VCaP (cell line): Measurements from ENCODE around the gene RPL7A.

ENCODE experiments used
- H3K27ac ChIP-seq: fragments of 450-650 bp; 2 replicates; pipeline ENCODE4 v1.5.1; 2017
- TF ChIP-seq, protein P1 (sequence below): fragments of 450-650 bp; conservative IDR thresholded peaks from 2 replicates; pipeline ENCODE4 v1.5.1; 2017; ENCODE audit warnings: mild to moderate bottlenecking, moderate library complexity

The RPL7A gene

DNA sequence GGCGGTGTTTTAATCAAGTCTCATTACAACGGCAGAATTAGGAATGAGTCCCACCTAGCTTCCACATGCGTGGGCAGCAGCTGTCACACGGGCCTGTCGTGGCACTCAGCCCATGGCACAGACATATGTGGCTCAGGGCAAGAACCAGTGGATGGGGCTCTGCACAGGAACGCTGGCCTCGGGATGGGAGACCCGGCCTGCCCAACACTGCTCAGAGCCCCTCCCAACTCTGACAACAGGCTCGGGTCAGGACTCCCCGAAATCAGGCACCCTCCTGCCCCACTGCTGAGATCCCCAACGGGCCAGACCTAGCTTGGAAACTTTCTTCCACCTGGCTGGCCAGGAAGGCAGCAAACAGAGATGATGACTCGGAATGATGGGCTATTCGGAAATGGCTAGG, 7.1 kb upstream of the RPL7A start:
- H3K27ac ChIP-seq: no peak overlapping the region
- TF ChIP-seq, protein P1, sequence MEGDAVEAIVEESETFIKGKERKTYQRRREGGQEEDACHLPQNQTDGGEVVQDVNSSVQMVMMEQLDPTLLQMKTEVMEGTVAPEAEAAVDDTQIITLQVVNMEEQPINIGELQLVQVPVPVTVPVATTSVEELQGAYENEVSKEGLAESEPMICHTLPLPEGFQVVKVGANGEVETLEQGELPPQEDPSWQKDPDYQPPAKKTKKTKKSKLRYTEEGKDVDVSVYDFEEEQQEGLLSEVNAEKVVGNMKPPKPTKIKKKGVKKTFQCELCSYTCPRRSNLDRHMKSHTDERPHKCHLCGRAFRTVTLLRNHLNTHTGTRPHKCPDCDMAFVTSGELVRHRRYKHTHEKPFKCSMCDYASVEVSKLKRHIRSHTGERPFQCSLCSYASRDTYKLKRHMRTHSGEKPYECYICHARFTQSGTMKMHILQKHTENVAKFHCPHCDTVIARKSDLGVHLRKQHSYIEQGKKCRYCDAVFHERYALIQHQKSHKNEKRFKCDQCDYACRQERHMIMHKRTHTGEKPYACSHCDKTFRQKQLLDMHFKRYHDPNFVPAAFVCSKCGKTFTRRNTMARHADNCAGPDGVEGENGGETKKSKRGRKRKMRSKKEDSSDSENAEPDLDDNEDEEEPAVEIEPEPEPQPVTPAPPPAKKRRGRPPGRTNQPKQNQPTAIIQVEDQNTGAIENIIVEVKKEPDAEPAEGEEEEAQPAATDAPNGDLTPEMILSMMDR: no peak

DNA sequence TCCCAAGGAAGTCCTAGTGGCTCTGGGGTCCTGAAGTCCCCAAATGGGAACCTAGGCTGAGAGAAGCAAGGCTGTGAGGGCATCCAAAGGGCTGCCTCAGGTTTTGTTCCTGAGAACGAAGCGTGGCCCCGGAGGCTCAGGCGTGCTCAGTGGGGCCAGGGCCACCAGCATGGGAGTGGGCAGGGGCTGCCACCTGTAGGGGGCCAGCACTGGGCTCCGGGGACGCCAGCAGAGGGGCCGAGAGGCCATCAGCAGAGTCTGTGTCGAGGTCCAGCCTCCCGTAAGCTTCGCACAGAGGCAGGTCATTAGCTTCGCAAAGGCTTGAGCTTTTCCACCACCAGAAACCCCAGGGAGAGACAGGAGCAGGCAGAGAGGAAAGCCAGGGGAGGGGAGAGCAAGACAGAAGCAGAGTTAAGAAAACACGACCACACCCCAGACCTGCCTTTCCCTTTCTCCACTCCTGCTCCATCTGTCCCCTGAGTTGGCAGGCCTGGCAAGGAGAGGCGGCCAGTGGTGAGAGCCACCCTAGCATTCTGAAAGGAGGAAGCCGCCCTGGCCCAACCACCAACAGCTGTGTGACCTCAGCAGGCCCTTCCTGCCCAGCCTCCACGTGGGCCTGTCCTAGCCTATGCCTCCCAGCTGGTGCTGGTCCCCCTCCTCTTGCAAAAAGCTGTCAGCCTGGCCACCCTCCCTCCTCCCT, 6.5 kb upstream of the RPL7A start:
- no peak overlapping the region; the same call in 1 of the 2 replicates for H3K27ac ChIP-seq
- TF ChIP-seq, protein P1: no peak

DNA sequence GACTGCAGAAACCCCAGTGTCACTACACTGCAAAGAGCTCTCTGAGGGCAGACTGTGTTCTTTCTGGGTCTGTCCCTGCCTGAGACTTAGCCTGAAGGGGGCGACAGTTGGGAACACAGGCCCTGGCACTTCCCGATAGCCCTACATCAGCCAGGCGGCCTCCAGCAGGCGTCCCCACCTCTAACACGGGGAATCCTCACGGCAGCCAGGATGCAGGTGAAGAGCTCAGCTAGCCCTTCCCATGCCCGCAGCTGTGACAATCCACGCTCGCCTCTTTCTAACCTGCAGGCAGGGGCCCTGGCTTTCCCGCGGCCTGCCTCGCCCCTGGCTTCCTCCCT, 6.0 kb upstream of the RPL7A start:
- no peak overlapping the region; the same call in 1 of the 2 replicates for H3K27ac ChIP-seq
- TF ChIP-seq, protein P1: peak; percentile 46

DNA sequence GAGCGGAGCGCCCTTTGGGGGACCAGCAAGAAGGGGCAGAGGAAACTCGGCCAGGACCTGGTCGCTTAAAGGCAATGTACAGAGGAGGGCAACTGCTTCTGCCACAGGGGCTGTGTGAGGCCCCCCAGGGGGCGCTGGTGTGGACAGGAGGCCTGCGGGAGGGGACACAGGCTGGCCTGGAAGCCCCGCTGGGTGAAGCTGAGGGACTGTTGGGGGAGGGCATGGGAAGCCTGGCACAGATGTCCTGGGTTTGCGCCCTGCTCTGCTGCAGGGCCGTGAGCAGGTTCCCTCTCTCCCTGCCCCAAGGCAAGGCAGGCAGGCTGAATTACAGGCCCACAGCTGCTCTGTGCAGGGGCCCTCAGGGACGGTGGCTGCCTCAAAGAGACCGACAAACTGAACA, 5.4 kb upstream of the RPL7A start:
- TF ChIP-seq, protein P1: 0 out of 2 replicates have a peak, but pooled peaks have one; percentile 23
- H3K27ac ChIP-seq: no peak overlapping the region

DNA sequence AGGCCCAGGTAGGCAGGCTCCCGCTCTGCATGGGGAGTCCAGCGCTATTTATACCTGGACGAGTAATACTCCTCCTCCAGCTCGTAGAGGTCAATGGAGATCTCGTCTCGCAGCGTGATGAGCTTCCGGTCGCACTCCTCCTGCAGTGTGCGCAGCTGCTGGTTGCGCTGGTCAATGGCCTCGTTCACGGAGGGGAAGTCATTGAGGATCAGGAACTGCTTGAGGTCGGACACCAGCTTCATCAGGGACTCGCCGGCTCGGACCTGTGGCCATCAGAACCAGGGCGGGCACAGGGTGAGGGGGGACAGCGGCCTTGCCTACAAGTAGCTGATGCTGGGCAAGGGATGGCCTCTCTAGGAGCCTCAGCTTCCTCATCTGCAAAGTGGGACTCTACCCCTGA, 3.9 kb upstream of the RPL7A start:
- TF ChIP-seq, protein P1: no peak
- H3K27ac ChIP-seq: no peak overlapping the region

DNA sequence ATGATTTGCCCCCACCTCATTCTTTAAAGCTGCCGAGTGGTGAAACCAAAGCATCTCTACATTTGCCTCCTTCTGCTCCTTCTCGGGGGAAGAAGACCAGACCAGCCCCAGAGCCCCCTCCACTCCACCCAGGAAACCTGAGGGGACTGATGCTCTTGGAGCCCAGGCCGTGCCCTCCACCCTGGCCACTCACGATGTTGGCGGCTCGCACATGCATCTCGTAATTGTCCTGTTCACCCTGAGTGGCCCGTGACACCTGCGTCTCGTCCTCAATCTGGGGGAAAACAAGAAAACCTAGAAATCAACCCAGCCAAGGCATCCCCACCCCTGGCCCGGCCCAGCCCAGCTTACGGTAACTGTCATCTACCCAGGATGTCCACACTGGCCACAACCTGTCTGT, 3.0 kb upstream of the RPL7A start:
- H3K27ac ChIP-seq: no peak overlapping the region
- TF ChIP-seq, protein P1: no peak

DNA sequence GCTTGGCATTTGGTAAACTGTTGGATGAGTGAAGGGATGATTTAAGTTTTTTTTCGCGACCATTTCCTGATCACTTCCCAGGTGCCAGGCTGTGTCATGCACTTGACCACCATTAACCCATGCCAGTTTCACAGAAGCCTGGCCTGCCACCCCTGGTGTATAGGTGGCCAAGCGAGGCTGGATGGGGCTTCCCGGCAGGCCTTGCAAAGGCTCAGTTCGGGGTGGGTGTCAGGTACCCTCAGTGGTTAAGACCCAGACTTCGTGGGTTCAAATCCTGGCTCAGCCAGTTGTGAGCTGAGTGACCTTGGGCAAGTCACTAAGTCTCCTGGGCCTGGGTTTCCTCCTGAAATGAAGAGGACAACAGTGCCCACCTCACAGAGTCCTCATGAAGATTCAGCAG, 2.4 kb upstream of the RPL7A start:
- no peak overlapping the region for H3K27ac ChIP-seq
- TF ChIP-seq, protein P1: no peak
